ENCODE data around the gene MAB21L4.

Gene MAB21L4

GRCh38 chr2:240894006-240894405 lies 1.9 kb downstream of the MAB21L4 start:
- no peak for FAIRE-seq

- FAIRE-seq, result no peak
Measured at GRCh38 chr2:240893363-240893844, 2.6 kb downstream of the MAB21L4 start.

DNA sequence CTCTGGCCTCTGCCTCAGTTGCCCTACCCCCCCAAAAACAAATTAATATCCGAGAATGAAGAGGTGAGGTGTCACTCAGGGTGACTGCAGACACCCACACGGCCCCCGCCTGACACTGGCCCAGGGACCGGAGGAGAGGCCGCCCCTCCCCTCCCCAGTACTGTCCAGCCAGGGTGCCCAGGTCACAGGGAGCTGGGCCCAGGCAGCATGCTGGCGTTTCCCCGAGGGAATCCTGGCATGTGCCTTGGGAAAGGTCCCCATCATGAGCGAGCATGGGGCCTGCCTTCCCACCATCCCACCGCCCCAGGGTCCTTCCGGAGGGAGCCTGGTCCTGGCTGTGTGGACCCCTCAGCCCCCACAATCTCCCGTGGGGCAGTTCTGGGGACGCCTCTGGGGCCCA lies 3.0 kb downstream of the MAB21L4 start:
- no peak for FAIRE-seq

DNA sequence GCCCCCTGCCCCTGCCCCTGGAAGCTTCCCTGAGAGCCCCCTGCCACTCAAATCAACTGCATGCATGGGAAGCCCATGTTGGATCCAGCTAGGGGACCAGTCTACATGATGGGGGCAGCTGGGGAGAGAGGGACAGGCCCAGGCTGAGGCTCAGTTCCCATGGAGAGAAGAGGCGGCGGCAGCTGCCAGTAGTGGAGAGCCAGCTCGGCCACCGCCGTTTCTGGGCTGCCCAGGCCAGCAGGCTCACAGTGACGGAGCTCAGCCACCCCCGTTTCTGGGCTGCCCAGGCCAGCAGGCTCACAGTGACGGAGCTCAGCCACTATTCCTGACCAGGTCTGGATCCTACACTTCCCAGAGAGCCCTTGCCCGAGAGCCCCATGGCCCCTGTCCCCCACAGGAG lies 3.6 kb downstream of the MAB21L4 start:
- no peak for FAIRE-seq

- FAIRE-seq, result no peak
Measured at GRCh38 chr2:240891492-240892340, 4.2 kb downstream of the MAB21L4 start.

- FAIRE-seq, result no peak
Measured at GRCh38 chr2:240890691-240891090, 5.3 kb downstream of the MAB21L4 start.

DNA sequence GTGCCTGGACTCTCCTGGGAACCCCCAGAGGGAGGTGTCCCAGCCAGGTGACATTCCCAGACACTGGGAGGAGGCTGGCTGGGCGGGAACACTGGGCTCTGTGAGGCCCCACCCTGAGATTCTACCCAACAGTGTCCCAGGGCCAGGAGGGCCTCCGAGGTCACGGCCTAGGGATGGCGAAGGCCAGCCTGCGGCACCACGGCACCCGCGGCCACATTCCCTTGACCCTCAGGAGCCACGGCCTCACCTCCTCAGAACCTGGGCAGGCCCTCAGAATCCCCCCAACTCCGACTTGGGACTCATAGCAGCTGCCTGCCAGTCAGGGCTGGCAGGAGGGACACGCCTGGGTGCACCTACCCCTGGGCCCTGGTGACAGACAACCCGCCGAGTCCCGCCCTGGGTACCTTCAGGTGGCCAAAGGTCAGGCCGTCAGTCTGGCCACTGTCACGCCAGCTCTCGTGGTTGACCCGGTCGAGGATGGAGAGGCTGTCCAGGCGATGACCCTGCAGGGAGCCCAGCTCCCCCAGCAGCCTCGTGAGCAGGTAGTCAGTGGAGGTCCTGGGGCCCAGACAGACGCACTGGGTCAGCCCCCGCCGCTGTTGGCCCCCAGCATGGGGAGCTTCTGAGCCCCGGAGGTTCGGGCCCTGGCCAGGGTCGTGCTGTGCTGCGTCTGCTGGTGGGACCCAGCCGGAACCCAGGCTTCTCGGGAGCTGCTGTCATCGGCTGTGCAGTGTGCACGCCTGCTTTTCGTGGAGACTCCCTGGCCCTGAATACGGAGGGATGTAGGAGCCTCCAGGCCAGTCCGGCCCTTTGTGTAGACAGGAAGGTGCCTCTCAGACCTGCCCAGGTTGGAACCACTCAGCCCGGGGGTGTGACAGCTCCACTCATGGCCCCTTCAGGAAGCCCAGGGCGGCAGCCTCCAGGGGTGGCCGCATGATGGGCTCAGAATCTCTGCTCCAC lies 6.1 kb downstream of the MAB21L4 start:
- FAIRE-seq, result no peak

- no peak for FAIRE-seq
Measured at GRCh38 chr2:240888890-240889573, 6.9 kb downstream of the MAB21L4 start.

DNA sequence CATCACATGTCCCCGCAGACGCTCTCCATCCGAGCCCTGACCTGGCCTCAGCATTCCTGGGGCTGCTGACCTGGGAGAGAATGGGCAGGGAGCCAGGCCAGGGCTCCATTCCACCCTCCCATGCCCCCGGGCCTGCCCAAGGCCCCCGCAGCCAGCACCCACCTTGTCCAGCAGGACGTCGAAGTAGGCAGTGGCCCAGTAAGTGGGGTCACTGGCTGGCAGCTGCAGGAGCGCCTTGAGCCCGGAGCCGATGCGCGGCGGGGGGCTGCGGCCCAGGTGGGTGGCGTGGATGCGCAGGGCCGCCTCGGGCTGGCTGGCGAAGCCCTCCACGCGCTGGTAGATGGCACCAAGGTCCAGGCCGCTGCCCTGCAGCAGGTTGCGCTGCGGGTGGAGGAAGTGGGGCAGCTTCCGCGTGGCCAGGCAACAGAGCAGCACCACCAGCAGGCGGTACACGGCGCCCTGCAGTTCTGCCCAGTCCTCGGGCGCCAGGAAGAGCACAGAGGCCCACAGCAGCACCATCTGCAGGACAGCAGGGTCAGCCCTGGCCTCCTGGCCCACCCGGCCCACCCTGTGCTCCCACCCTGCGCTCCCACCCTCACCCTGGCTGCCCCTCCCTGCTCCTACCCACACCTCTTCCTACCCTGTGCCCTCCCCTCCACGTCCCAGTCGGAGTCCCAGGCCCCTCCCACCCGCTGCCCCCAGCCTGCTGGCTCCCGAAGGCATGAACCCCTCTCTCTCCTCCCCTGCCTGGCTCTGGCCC lies 7.6 kb downstream of the MAB21L4 start:
- FAIRE-seq, result no peak

GRCh38 chr2:240887631-240888030 lies 8.3 kb downstream of the MAB21L4 start:
- FAIRE-seq, result no peak

GRCh38 chr2:240886678-240887609 lies 9.0 kb downstream of the MAB21L4 start:
- no peak for FAIRE-seq

- no peak for FAIRE-seq
Measured at GRCh38 chr2:240886023-240886565, 9.9 kb downstream of the MAB21L4 start.

- no peak for FAIRE-seq
Measured at GRCh38 chr2:240885566-240885965, 10.4 kb downstream of the MAB21L4 start.

GRCh38 chr2:240884745-240885144 lies 11.2 kb downstream of the MAB21L4 start:
- no peak for FAIRE-seq

DNA sequence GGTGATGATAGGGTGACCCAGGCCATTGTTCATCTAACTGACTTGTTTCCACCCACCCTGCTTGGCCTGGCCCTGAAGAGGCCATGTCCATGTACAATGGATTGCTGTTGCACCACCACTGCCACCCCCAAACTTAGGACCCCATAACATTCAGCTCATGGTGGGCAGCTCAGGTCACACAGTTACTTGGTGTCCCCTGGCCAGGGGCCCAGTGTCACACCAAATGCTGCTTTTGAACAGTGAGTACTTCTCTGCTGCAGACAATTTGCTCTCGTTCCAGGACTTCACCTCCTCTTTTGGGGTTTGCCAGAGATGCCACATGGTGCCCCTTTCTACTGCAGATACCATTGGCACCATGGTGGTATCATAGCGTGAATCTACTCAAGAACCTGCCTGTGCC lies 11.7 kb downstream of the MAB21L4 start:
- no peak for FAIRE-seq

DNA sequence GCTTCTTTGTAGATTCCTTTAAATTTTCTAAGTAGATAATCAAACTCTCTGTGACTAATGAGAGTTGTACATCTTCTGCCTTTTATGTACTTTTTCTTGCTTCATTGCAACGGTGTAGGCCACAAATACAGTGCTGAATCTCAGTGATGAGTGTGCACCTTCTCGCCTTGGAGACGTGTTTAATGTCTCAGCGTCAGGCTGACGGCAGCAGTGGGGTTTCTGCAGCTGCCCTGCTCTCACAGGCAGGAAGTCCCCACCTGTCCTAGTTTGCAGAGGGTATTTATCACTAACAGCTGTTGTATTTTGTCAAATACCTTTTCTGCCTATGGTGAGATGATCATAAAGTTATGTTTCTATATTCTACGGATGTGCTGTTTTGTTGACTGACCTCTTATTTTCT lies 14.0 kb downstream of the MAB21L4 start:
- no peak for FAIRE-seq

GRCh38 chr2:240879105-240879504 lies 16.9 kb downstream of the MAB21L4 start:
- no peak for FAIRE-seq

DNA sequence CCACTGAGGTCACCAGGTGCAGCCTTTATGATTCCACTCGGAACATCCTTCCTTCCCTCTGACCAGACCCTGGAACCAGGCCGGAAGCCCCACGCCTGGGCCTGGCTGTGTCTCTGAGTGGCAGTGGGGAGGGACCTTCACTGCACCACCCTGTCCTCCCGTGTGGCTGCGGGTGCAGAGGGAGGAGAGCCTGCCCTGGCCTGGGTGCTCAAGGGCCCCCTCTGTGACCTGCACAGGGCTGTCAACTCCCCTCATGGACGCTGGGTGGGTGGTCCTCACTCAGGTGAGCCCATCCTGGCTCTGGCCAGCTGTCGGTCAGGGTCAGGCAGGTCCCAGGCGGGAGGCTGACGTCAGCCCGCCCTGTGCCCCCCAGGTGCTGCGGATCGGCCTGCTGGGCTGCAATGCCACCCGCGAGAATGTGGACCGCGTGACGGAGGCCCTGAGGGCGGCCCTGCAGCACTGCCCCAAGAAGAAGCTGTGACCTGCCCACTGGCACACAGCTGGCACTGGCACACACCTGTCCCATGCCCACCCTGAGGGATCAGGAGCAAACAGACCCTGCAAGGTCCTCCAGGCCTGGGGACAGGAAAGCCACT lies 17.5 kb downstream of the MAB21L4 start:
- FAIRE-seq, result no peak

- FAIRE-seq, result no peak
Measured at GRCh38 chr2:240877460-240878340, 18.3 kb downstream of the MAB21L4 start.
